HepG2 (cell line): Measurements from ENCODE around the gene TMEM107. TPM values are rescaled to one million over a fixed set of nuclear protein-coding genes. Genes with fewer than 3 reads are reported as not detected.
A peak's percentile ranks its signal among the peaks of the same experiment; 100 is the strongest.

Source experiments
- ATAC-seq: fragments of 200-7000 bp; cut with Tn5 transposase; 3 replicates; pipeline ENCODE4 v1.9.1; 2020; ENCODE audit warnings: mild to moderate bottlenecking, moderate library complexity
- BruUV-seq: library from RNA; stranded (reverse); fragments of 400-500 nt; replicated peaks from 2 replicates; lab custom pipeline; 2021; lab: Mats Ljungman, UMichigan
- CTCF ChIA-PET: fragments of 300-600 bp; formaldehyde crosslinking; extraction: SDS; loops from one replicate; lab custom pipeline; 2021; ENCODE audit warnings: low total read pairs, inconsistent platforms, low intra/inter-chr PET ratio; lab: Yijun Ruan, JAX
- POLR2A ChIA-PET: fragments of 350-600 bp; sonication (Branson Sonifier 250); formaldehyde crosslinking; loops from one replicate; lab custom pipeline; 2020; ENCODE audit warnings: antibody characterized with exemption, inconsistent platforms; lab: Yijun Ruan, JAX
- DNase-seq: peaks from one replicate; pipeline ENCODE4 v3.0.0-alpha.2; 2015; ENCODE audit warnings: low spot score
- FAIRE-seq: peaks from 3 replicates; lab custom pipeline; 2011; peaks lifted over from hg19 to GRCh38; lab: Jason Lieb, UNC
- H2AFZ ChIP-seq: one replicate; pipeline ENCODE4 v1.6.1; 2011; ENCODE audit warnings: low read length, inconsistent platforms
- H3K27ac ChIP-seq: fragments of 300-600 bp; 3 replicates; pipeline ENCODE4 v1.8.0; 2011; ENCODE audit warnings: mixed run types, mild to moderate bottlenecking, mixed read lengths, low read length, inconsistent platforms; ENCODE audit not compliant: insufficient read depth; ENCODE audit errors: extremely low read length
- H3K27me3 ChIP-seq, 2 experiments: fragments of 200-600 bp in 1 of 2; 2 replicates in 1 of 2; 3 replicates in 1 of 2; pipeline versions ENCODE4 v1.6.0 to v1.8.0; 2011; ENCODE audit warnings: low read length in 2 of 2, mild to moderate bottlenecking in 2 of 2, moderate library complexity in 2 of 2, inconsistent platforms in 1 of 2; ENCODE audit not compliant: insufficient read depth in 2 of 2, control insufficient read depth in 1 of 2
- H3K36me3 ChIP-seq, 2 experiments: fragments of 200-600 bp in 1 of 2; replicated peaks in 1 of 2; 2 replicates in 1 of 2; 3 replicates in 1 of 2; pipeline versions ENCODE4 v1.5.1 to v1.8.0; 2011; ENCODE audit warnings: low read length in 2 of 2, inconsistent platforms in 1 of 2; ENCODE audit not compliant: insufficient read depth in 2 of 2, control insufficient read depth in 1 of 2
- H3K4me1 ChIP-seq: 2 replicates; pipeline ENCODE4 v1.5.1; 2012; ENCODE audit warnings: low read length, inconsistent platforms; ENCODE audit not compliant: insufficient read depth
- H3K4me2 ChIP-seq: 2 replicates; pipeline ENCODE4 v1.6.0; 2011; ENCODE audit warnings: low read depth, low read length, inconsistent platforms
- H3K4me3 ChIP-seq, 3 experiments: fragments of 200-600 bp in 1 of 3; sonication (generic), shearing (Covaris generic) in 1 of 3; replicated peaks in 1 of 3; 2 replicates each; pipeline ENCODE4 v1.5.1; 2011 to 2016; ENCODE audit warnings: low read length in 3 of 3, inconsistent platforms in 2 of 3, low read depth in 2 of 3, mild to moderate bottlenecking in 2 of 3, control low read depth in 1 of 3, mixed read lengths in 1 of 3; ENCODE audit not compliant: insufficient read depth in 1 of 3
- H3K79me2 ChIP-seq: one replicate; pipeline ENCODE4 v1.6.1; 2011; ENCODE audit warnings: low read length, inconsistent platforms; ENCODE audit not compliant: insufficient read depth
- H3K9ac ChIP-seq: 2 replicates; pipeline ENCODE4 v1.6.0; 2011; ENCODE audit warnings: mild to moderate bottlenecking, low read depth, low read length, inconsistent platforms; ENCODE audit not compliant: insufficient read depth
- H3K9me3 ChIP-seq: 2 replicates; pipeline ENCODE4 v1.5.1; 2012; ENCODE audit warnings: mild to moderate bottlenecking, low read length
- H4K20me1 ChIP-seq: 2 replicates; pipeline ENCODE4 v1.6.0; 2011; ENCODE audit warnings: inconsistent platforms, mild to moderate bottlenecking, low read length, moderate library complexity; ENCODE audit not compliant: insufficient read depth
- DBP ChIP-seq: sonication (generic); formaldehyde crosslinking; IDR thresholded peaks from 2 replicates; pipeline ENCODE4 v1.4.0; 2020; ENCODE audit warnings: missing genetic modification reagents; ENCODE audit errors: not compliant biosample characterization
- FOXC1 ChIP-seq: sonication (generic); formaldehyde crosslinking; IDR thresholded peaks from 2 replicates; pipeline ENCODE4 v1.8.0; 2022; ENCODE audit warnings: mild to moderate bottlenecking, missing genetic modification reagents, borderline replicate concordance
- GATAD1 ChIP-seq: IDR thresholded peaks from 2 replicates; pipeline ENCODE4 v1.6.1; 2016; ENCODE audit warnings: missing genetic modification reagents, missing compliant biosample characterization
- HCFC1 ChIP-seq: fragments of 150-350 bp; IDR thresholded peaks from 2 replicates; pipeline ENCODE4 v1.6.1; 2014; ENCODE audit warnings: low read depth, low read length
- HNF4A ChIP-seq: sonication (generic); formaldehyde crosslinking; IDR thresholded peaks from 2 replicates; pipeline ENCODE4 v1.4.0; 2020; ENCODE audit warnings: missing genetic modification reagents
- MATR3 ChIP-seq: sonication (generic); formaldehyde crosslinking; IDR thresholded peaks from 2 replicates; pipeline ENCODE4 v1.4.0; 2020; ENCODE audit warnings: missing genetic modification reagents
- MED8 ChIP-seq: sonication (generic); formaldehyde crosslinking; IDR thresholded peaks from 2 replicates; pipeline ENCODE4 v1.8.1; 2023; ENCODE audit warnings: mild to moderate bottlenecking, missing genetic modification reagents; ENCODE audit not compliant: insufficient replicate concordance
- MLLT10 ChIP-seq: sonication (generic); formaldehyde crosslinking; IDR thresholded peaks from 2 replicates; pipeline ENCODE4 v1.4.0; 2020; ENCODE audit warnings: missing genetic modification reagents
- MXD4 ChIP-seq: IDR thresholded peaks from 2 replicates; pipeline ENCODE4 v1.6.1; 2016; ENCODE audit warnings: mild to moderate bottlenecking, missing biosample characterization, missing genetic modification reagents
- NPAS2 ChIP-seq: sonication (generic); formaldehyde crosslinking; IDR thresholded peaks from 2 replicates; pipeline ENCODE4 v1.8.0; 2022; ENCODE audit warnings: mild to moderate bottlenecking, missing genetic modification reagents, borderline replicate concordance
- PITX1 ChIP-seq: sonication (generic); formaldehyde crosslinking; IDR thresholded peaks from 2 replicates; pipeline ENCODE4 v1.5.1; 2020; ENCODE audit warnings: mild to moderate bottlenecking, missing genetic modification reagents
- RFXANK ChIP-seq: IDR thresholded peaks from 2 replicates; pipeline ENCODE4 v1.6.1; 2016
- ZEB1 ChIP-seq: IDR thresholded peaks from 2 replicates; pipeline ENCODE4 v1.6.1; 2012; ENCODE audit warnings: mild to moderate bottlenecking, low read depth, inconsistent platforms; ENCODE audit not compliant: insufficient replicate concordance
- ZNF121 ChIP-seq: sonication (generic); formaldehyde crosslinking; IDR thresholded peaks from 2 replicates; pipeline ENCODE4 v1.5.0; 2020; ENCODE audit warnings: mild to moderate bottlenecking, missing genetic modification reagents
- ZNF280D ChIP-seq: sonication (generic); formaldehyde crosslinking; IDR thresholded peaks from 2 replicates; pipeline ENCODE4 v1.5.1; 2020; ENCODE audit warnings: mild to moderate bottlenecking, missing genetic modification reagents
- ZNF703 ChIP-seq: sonication (generic); formaldehyde crosslinking; IDR thresholded peaks from 2 replicates; pipeline ENCODE4 v1.5.1; 2020; ENCODE audit warnings: missing genetic modification reagents, mild to moderate bottlenecking, moderate library complexity, borderline replicate concordance
- WGBS: methylation state at CpG from one replicate; pipeline ENCODE4 v1.1.6; 2017; ENCODE audit warnings: low lambda C conversion rate; 5-methylcytosine and 5-hydroxymethylcytosine counted together
- in situ Hi-C: cut with HindIII; loops from 2 replicates; pipeline ENCODE4 v1.10.0; 2017; ENCODE audit warnings: low pct_unique_long_range_greater_than_20kb; ENCODE audit not compliant: extremely low pct_ligation_motif_present
- intact Hi-C: fragments of 100-400 bp; cut with micrococcal nuclease; formaldehyde crosslinking; loops from one replicate; pipeline ENCODE4 v1.10.0; 2022; ENCODE audit not compliant: unreplicated experiment
- polyA plus RNA-seq, 8 experiments: library from polyadenylated mRNA; depleted of rRNA in 3 of 8; stranded (reverse) in 7 of 8; unstranded in 1 of 8; fragments of >200 nt; fragmentation: Illumina TruSeq in 4 of 8; extraction: Trizol in 4 of 8; gene quantifications; 2 replicates each; pipeline versions ENCODE4 v1.2.1 to v1.2.3, GENCODE V29; 2011 to 2016; ENCODE audit warnings: low read depth in 4 of 8, missing spikeins in 1 of 8, mixed read lengths in 1 of 8; ENCODE audit not compliant: insufficient read depth in 1 of 8
- total RNA-seq, 5 experiments: library from RNA; depleted of rRNA; stranded (reverse); fragments of >200 nt; fragmentation: Illumina TruSeq; extraction: Trizol; gene quantifications; 2 replicates each; pipeline ENCODE4 v1.2.3, GENCODE V29; 2016; ENCODE audit warnings: low read depth in 1 of 5
- TF ChIP-seq, protein P1 (sequence below): sonication (generic); formaldehyde crosslinking; IDR thresholded peaks from 2 replicates; pipeline ENCODE4 v1.4.0; 2020; ENCODE audit warnings: mild to moderate bottlenecking, missing genetic modification reagents, borderline replicate concordance
- TF ChIP-seq, protein P2 (sequence below): sonication (generic); formaldehyde crosslinking; IDR thresholded peaks from 2 replicates; pipeline ENCODE4 v1.5.0; 2020; ENCODE audit warnings: missing genetic modification reagents

TMEM107 gene
- total and polyA plus RNA-seq, 2 of the 13 experiments (the other 11 are each of a cell fraction or from before 2014, with no cell fraction given), result 7.2 to 15.3 TPM

GRCh38 chr17:8153957-8154607, 22.1 kb downstream of the TMEM107 start:
- in situ Hi-C loops (no loop called here), intact Hi-C loops (no loop called here)
- H3K9ac ChIP-seq, result peak overlapping the region; percentile 76
- H3K36me3 ChIP-seq, result peaks cover 0 to 8% of the 10 kb centered on the region in 2 experiments; a peak in 2 of 5 replicates
- no peak for FAIRE-seq
- ATAC-seq, result no peak; the same call in 2 of the 3 replicates
- H3K27ac ChIP-seq, result peak overlapping the region; percentile 91
- ChIA-PET CTCF (no interaction called here), POLR2A (interaction anchor here (0.6 to 2.6 kb wide), 15 partner anchors 10 to 467 kb away, joined by 3 to 42 read pairs (median 4); partner anchors contain the start of genes AURKB, BORCS6, CTC1 and TMEM107)
- peak; percentile 69 for DNase-seq
- H3K79me2 ChIP-seq, result peaks cover 4% of the 10 kb centered on the region
- H3K4me1 ChIP-seq, result peaks cover 58% of the 10 kb centered on the region
- H3K4me3 ChIP-seq, result peak overlapping the region; percentile 45 to 70 (median 58)
- WGBS, result 8% methylated on average over 9 of the region's 22 CpGs
- no peak overlapping the region for H2AFZ ChIP-seq
- H3K4me2 ChIP-seq, result peak overlapping the region; percentile 97
- H3K27me3 ChIP-seq, result no peaks in the 10 kb centered on the region
- H3K9me3 ChIP-seq, result no peaks in the 10 kb centered on the region
- H4K20me1 ChIP-seq, result no peaks in the 10 kb centered on the region
- no TSS peak for BruUV-seq
- TF ChIP-seq ZNF703 (no peak), MLLT10 (CRISPR knock-in tag) (no peak), RFXANK (no peak), ZNF280D (CRISPR knock-in tag) (no peak; the same call in 1 of the 2 replicates), HNF4A (CRISPR knock-in tag) (no peak), MATR3 (CRISPR knock-in tag) (no peak), MXD4 (no peak), MED8 (CRISPR knock-in tag) (no peak), DBP (no peak), ZEB1 (no peak), FOXC1 (CRISPR knock-in tag) (no peak; the same call in 1 of the 2 replicates), PITX1 (CRISPR knock-in tag) (0 out of 2 replicates have a peak, but pooled peaks have one; percentile 0), HCFC1 (no peak; the same call in 1 of the 2 replicates), GATAD1 (CRISPR knock-in tag) (0 out of 2 replicates have a peak, but pooled peaks have one; percentile 19), NPAS2 (CRISPR knock-in tag) (no peak), ZNF121 (CRISPR knock-in tag) (no peak)
- TF ChIP-seq, protein P1, sequence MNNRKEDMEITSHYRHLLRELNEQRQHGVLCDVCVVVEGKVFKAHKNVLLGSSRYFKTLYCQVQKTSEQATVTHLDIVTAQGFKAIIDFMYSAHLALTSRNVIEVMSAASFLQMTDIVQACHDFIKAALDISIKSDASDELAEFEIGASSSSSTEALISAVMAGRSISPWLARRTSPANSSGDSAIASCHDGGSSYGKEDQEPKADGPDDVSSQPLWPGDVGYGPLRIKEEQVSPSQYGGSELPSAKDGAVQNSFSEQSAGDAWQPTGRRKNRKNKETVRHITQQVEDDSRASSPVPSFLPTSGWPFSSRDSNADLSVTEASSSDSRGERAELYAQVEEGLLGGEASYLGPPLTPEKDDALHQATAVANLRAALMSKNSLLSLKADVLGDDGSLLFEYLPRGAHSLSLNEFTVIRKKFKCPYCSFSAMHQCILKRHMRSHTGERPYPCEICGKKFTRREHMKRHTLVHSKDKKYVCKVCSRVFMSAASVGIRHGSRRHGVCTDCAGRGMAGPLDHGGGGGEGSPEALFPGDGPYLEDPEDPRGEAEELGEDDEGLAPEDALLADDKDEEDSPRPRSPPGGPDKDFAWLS (CRISPR knock-in tag), result no peak
- TF ChIP-seq, protein P2, sequence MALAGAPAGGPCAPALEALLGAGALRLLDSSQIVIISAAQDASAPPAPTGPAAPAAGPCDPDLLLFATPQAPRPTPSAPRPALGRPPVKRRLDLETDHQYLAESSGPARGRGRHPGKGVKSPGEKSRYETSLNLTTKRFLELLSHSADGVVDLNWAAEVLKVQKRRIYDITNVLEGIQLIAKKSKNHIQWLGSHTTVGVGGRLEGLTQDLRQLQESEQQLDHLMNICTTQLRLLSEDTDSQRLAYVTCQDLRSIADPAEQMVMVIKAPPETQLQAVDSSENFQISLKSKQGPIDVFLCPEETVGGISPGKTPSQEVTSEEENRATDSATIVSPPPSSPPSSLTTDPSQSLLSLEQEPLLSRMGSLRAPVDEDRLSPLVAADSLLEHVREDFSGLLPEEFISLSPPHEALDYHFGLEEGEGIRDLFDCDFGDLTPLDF (CRISPR knock-in tag), result no peak
